Peyer's patch (tissue), 4 donors: ENCODE results near the gene PANX2.

Source experiments
- CTCF ChIP-seq, 6 experiments: fragments of 450-650 bp in 4 of 6; fragments of 200-600 bp in 2 of 6; sonication (generic) in 1 of 6; IDR thresholded peaks; one replicate each; pipeline ENCODE4 v1.5.1; 2017 to 2019; ENCODE audit warnings: antibody characterized with exemption in 6 of 6, mild to moderate bottlenecking in 3 of 6, moderate library complexity in 1 of 6
- POLR2A ChIP-seq, 2 donors: fragments of 450-650 bp; IDR thresholded peaks; one replicate each; pipeline ENCODE4 v1.5.1; 2017; ENCODE audit warnings: antibody characterized with exemption in 2 of 2, mild to moderate bottlenecking in 2 of 2, moderate library complexity in 2 of 2

DNA sequence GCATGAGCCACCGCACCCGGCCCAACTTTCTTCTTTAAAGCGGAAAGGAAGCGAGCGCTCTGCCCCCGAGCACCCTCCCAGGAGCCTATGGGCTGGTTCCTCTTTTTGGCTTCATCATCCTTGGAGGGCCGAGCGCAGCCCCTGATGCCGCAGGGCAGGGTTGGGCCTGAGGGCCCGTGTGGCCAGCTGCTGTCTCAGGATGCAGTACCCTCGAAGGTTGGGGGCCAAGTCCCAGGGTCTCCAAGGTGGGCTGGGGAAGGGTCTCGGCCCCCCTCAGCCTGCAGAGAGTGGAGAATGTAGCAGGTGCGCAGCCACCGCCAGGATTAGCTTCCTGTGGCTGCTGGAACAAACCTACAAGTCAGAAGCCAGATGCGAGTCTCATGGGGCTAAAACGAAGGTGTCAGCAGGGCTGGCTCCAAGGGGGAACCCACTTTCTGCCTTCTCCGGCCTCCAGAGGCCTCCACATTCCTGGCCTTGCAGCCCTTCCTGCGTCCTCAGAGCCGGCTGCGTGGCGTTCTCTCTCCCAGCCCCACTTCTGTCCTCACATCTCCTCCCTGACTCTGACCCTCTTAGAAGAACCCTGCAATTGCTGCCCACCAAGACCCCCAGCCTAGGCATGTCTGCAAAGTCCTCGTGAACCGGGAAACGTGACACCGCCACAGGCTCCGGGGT, 2.9 kb downstream of the PANX2 start:
- TF ChIP-seq CTCF (IDR thresholded peaks at IDR 0.05) (no peak), POLR2A (IDR thresholded peaks at IDR 0.05) (no peak)
